HepG2 (cell line): ENCODE measurements around the gene PLEKHG4B.

Source experiments
- ASH2L ChIP-seq: fragments of 300-600, 200-600 bp; sonication (generic); IDR thresholded peaks from 2 replicates; pipeline ENCODE4 v1.7.0; 2017; ENCODE audit warnings: low read depth, mild to moderate bottlenecking, moderate library complexity, mixed read lengths, low read length; ENCODE audit not compliant: insufficient read length
- ATF1 ChIP-seq: IDR thresholded peaks from 2 replicates; pipeline ENCODE4 v1.6.1; 2016; ENCODE audit warnings: mild to moderate bottlenecking, control low read depth
- CBX5 ChIP-seq: sonication (generic); formaldehyde crosslinking; IDR thresholded peaks from 2 replicates; pipeline ENCODE4 v1.4.0; 2020; ENCODE audit warnings: missing genetic modification reagents, borderline replicate concordance
- CTCF ChIP-seq: sonication (generic); formaldehyde crosslinking; IDR thresholded peaks from 2 replicates; pipeline ENCODE4 v1.5.0; 2020; ENCODE audit warnings: mild to moderate bottlenecking, missing genetic modification reagents, moderate library complexity
- HOXA7 ChIP-seq: sonication (generic); formaldehyde crosslinking; IDR thresholded peaks from 2 replicates; pipeline ENCODE4 v1.8.1; 2022; ENCODE audit warnings: mild to moderate bottlenecking, missing genetic modification reagents, moderate library complexity
- POGZ ChIP-seq: sonication (generic); formaldehyde crosslinking; IDR thresholded peaks from 2 replicates; pipeline ENCODE4 v1.4.0; 2020; ENCODE audit warnings: mild to moderate bottlenecking, missing genetic modification reagents
- POLR2AphosphoS5 ChIP-seq: IDR thresholded peaks from 2 replicates; pipeline ENCODE4 v1.6.1; 2012; ENCODE audit warnings: low read depth, low read length
- TFE3 ChIP-seq: IDR thresholded peaks from 2 replicates; pipeline ENCODE4 v1.6.1; 2016
- ZNF232 ChIP-seq: sonication (generic); formaldehyde crosslinking; IDR thresholded peaks from 2 replicates; pipeline ENCODE4 v1.4.0; 2020; ENCODE audit warnings: missing genetic modification reagents, borderline replicate concordance
- ZNF646 ChIP-seq: sonication (generic); formaldehyde crosslinking; IDR thresholded peaks from 2 replicates; pipeline ENCODE4 v1.9.0; 2021; ENCODE audit warnings: mild to moderate bottlenecking, missing genetic modification reagents
- ZNF780A ChIP-seq: sonication (generic); formaldehyde crosslinking; IDR thresholded peaks from 2 replicates; pipeline ENCODE4 v1.8.0; 2022; ENCODE audit warnings: mild to moderate bottlenecking, missing genetic modification reagents, moderate library complexity
- ZNF883 ChIP-seq: sonication (generic); formaldehyde crosslinking; IDR thresholded peaks from 2 replicates; pipeline ENCODE4 v1.5.1; 2020; ENCODE audit warnings: mild to moderate bottlenecking, missing genetic modification reagents; ENCODE audit errors: not compliant biosample characterization

GRCh38 chr5:129820-130219, 37.9 kb downstream of the PLEKHG4B start:
- TF ChIP-seq POLR2AphosphoS5 (no peak), CTCF (no peak), ATF1 (CRISPR knock-in tag) (no peak), ASH2L (no peak), ZNF883 (CRISPR knock-in tag) (no peak), CBX5 (CRISPR knock-in tag) (no peak), POGZ (no peak), ZNF646 (CRISPR knock-in tag) (no peak), TFE3 (CRISPR knock-in tag) (no peak), HOXA7 (CRISPR knock-in tag) (no peak), ZNF232 (no peak), ZNF780A (no peak)
